ENCODE results near the gene OR8G1.
"Not testable (repeated sequence)": the region's sequence is repeated elsewhere in the genome, so short reads cannot be mapped to it uniquely, and the experiment has no call there.

Gene OR8G1

DNA sequence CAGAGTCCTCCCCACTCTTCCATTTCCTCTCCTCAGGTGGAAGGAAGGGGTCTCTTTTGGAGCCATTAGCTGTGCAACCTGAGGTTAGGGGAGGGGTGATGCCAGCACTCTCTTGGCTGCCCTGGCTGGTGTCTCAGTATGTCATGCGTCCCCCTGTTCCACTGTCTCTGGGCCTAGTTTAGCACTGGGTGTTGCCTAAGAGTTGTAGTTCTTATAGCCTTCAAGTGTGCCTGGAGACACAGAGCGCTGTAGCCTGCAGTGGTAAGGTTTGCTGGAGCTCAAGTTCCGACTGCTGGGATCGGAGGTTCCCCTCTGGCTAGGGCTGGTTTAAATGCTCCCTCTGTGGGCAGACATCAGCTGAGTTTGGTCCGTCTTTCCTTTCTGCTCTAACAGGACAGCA is 36.9 kb upstream of the OR8G1 start:
- H3K9me3 ChIP-seq (ENCODE audit: control insufficient read depth, insufficient read depth, low read length) = no peaks in the 10 kb centered on the region
- no peaks in the 10 kb centered on the region for H3K4me1 ChIP-seq (ENCODE audit: control insufficient read depth, insufficient read depth, low read length)
- H3K4me3 ChIP-seq (ENCODE audit: low read length) = no peak overlapping the region
- WGBS (ENCODE audit: insufficient coverage, insufficient read length) = no CpG with 5 or more reads among the region's 5 CpGs
- H3K27me3 ChIP-seq (ENCODE audit: control insufficient read depth, insufficient read depth, low read length) = no peaks in the 10 kb centered on the region
- no peaks in the 10 kb centered on the region; the same call in 1 of the 2 replicates for H3K36me3 ChIP-seq (ENCODE audit: control insufficient read depth, insufficient read depth, low read length)
- no peak overlapping the region for H3K27ac ChIP-seq (ENCODE audit: low read length)
- no peak for DNase-seq (ENCODE audit: low read depth, low spot score)

DNA sequence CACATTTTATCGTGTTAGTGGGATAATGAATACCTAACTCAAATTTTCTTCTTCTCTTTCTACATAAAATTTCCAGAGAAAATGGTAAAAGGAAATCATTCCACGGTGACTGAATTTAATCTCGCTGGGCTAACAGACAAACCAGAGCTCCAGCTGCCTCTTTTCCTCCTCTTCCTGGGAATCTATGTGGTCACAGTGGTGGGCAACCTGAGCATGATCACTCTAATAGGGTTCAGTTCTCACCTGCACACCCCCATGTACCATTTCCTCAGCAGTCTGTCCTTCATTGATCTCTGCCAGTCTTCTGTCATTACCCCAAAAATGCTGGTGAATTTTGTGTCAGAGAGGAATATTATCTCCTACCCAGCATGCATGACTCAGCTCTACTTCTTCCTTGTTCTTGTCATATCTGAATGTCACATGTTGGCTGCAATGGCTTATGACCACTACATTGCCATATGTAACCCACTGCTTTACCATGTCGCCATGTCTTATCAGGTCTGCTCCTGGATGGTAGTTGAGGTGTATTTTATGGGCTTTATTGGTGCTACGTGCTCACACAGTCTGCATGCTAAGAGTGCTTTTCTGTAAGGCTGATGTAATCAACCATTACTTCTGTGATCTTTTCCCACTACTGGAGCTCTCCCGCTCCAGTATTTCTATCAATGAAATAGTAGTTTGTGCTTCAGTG is 33.6 kb upstream of the OR8G1 start:
- no peaks in the 10 kb centered on the region; the same call in 1 of the 2 replicates for H3K36me3 ChIP-seq (ENCODE audit: control insufficient read depth, insufficient read depth, low read length)
- no peak overlapping the region for H3K4me3 ChIP-seq (ENCODE audit: low read length)
- no peak overlapping the region for H3K27ac ChIP-seq (ENCODE audit: low read length)
- no peaks in the 10 kb centered on the region for H3K4me1 ChIP-seq (ENCODE audit: control insufficient read depth, insufficient read depth, low read length)
- DNase-seq (ENCODE audit: low read depth, low spot score) = no peak
- H3K27me3 ChIP-seq (ENCODE audit: control insufficient read depth, insufficient read depth, low read length) = no peaks in the 10 kb centered on the region
- WGBS (ENCODE audit: insufficient coverage, insufficient read length) = no CpG with 5 or more reads among the region's 6 CpGs
- no peaks in the 10 kb centered on the region for H3K9me3 ChIP-seq (ENCODE audit: control insufficient read depth, insufficient read depth, low read length)

DNA sequence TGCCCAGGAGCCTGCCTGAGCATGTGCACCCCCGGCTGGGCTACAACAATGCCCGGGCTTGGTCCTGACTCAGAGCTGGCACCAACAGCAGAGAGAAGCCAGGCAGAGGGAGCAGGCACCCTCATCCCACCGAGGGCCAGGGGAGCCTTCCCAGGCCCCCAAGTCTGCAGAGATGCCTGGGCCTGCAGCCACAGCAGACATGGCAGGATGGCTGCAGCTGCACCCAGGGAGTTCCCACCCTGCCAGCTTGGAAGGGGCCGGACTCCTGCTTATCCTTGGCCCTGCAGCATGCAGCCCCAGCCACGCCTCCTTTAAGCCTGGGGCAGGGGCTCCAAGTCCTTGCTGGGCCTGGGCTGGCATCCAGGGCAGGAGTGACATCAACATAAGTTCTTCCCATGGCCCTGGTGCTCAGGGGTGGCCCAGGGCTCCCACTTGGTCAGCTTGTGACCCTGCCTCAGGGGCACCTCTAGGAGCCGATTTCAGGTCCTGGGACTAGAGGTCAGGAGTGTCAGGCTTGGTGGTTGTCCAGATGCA is 31.0 kb upstream of the OR8G1 start:
- no peak for DNase-seq (ENCODE audit: low read depth, low spot score)
- WGBS (ENCODE audit: insufficient coverage, insufficient read length) = no CpG with 5 or more reads among the region's 6 CpGs

DNA sequence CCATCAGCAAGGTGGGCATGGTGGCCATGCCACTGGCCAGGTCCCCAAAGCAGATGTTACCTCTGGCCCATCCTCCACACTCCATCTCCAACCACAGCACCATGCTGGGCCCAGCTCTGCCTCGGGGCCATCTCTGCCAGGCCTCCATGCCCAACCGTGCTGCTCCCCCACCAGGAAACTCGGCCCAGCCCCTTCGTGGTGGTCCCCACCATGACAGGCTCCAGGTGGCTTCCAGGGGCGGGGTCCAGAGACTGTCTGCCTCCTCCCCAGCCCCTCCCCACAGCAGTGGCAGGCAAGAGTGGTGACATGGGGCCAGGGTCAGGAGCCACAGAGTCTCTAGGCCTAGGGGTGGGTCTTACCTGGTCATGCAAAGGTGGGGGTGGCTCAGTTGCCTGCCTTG is 30.5 kb upstream of the OR8G1 start:
- no CpG with 5 or more reads among the region's 5 CpGs for WGBS (ENCODE audit: insufficient coverage, insufficient read length)
- Histone ChIP-seq H3K9me3 (ENCODE audit: control insufficient read depth, insufficient read depth, low read length) (no peaks in the 10 kb centered on the region), H3K36me3 (ENCODE audit: control insufficient read depth, insufficient read depth, low read length) (no peaks in the 10 kb centered on the region; the same call in 1 of the 2 replicates), H3K27ac (ENCODE audit: low read length) (no peak overlapping the region), H3K4me1 (ENCODE audit: control insufficient read depth, insufficient read depth, low read length) (no peaks in the 10 kb centered on the region), H3K4me3 (ENCODE audit: low read length) (no peak overlapping the region), H3K27me3 (ENCODE audit: control insufficient read depth, insufficient read depth, low read length) (no peaks in the 10 kb centered on the region)
- DNase-seq (ENCODE audit: low read depth, low spot score) = no peak

More for the DNA sequence above, 31.0 kb upstream of the OR8G1 start:
- H3K36me3 ChIP-seq (ENCODE audit: control insufficient read depth, insufficient read depth, low read length) = no peaks in the 10 kb centered on the region; the same call in 1 of the 2 replicates
- H3K4me1 ChIP-seq (ENCODE audit: control insufficient read depth, insufficient read depth, low read length) = no peaks in the 10 kb centered on the region
- no peak overlapping the region for H3K27ac ChIP-seq (ENCODE audit: low read length)
- no peaks in the 10 kb centered on the region for H3K9me3 ChIP-seq (ENCODE audit: control insufficient read depth, insufficient read depth, low read length)
- H3K27me3 ChIP-seq (ENCODE audit: control insufficient read depth, insufficient read depth, low read length) = no peaks in the 10 kb centered on the region
- no peak overlapping the region for H3K4me3 ChIP-seq (ENCODE audit: low read length)

DNA sequence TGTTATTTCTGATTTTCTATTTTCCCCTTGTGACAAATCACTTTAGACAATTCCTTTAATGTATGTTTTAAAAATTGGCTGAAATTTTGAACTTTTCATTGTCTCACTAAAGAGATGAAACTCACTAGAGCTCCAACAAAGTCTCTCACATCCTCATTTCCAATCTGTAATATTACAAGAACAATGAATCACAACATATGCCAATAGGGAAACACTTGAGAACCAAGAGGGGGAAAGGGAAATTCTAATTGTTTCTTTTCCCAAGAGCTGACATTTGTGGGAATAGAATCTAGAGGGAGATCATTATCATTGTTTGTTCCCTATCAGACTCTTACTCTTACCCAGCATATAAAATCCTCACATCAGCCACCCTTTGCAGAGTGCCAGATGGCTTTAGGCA is 29.6 kb upstream of the OR8G1 start:
- H3K36me3 ChIP-seq (ENCODE audit: control insufficient read depth, insufficient read depth, low read length) = no peaks in the 10 kb centered on the region; the same call in 1 of the 2 replicates
- no peaks in the 10 kb centered on the region for H3K27me3 ChIP-seq (ENCODE audit: control insufficient read depth, insufficient read depth, low read length)
- DNase-seq (ENCODE audit: low read depth, low spot score) = no peak
- no peak overlapping the region for H3K4me3 ChIP-seq (ENCODE audit: low read length)
- no peaks in the 10 kb centered on the region for H3K4me1 ChIP-seq (ENCODE audit: control insufficient read depth, insufficient read depth, low read length)
- no peaks in the 10 kb centered on the region for H3K9me3 ChIP-seq (ENCODE audit: control insufficient read depth, insufficient read depth, low read length)
- no peak overlapping the region for H3K27ac ChIP-seq (ENCODE audit: low read length)

DNA sequence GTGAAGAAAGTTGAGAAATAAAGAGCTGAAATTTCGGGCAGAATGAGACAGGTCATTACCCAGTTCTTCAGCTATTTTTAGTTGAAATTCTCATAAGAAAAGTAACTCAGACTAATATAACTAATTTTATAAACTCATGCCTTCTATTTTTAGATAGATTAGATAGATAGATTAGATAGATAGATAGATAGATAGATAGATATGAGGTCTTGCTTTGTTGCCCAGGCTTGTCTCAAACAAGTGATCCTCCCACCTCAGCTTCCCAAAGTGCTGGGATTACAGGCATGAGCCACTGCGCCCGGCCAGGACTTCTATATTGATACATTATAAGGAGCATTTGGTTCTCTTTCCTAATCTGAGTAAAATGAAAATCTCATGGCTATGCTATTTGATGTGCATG is 26.9 kb upstream of the OR8G1 start:
- Histone ChIP-seq H3K4me3 (ENCODE audit: low read length) (no peak overlapping the region), H3K4me1 (ENCODE audit: control insufficient read depth, insufficient read depth, low read length) (no peaks in the 10 kb centered on the region), H3K27ac (ENCODE audit: low read length) (no peak overlapping the region), H3K27me3 (ENCODE audit: control insufficient read depth, insufficient read depth, low read length) (no peaks in the 10 kb centered on the region), H3K36me3 (ENCODE audit: control insufficient read depth, insufficient read depth, low read length) (no peaks in the 10 kb centered on the region), H3K9me3 (ENCODE audit: control insufficient read depth, insufficient read depth, low read length) (no peaks in the 10 kb centered on the region)
- WGBS (ENCODE audit: insufficient coverage, insufficient read length) = no CpG with 5 or more reads among the region's 3 CpGs
- DNase-seq (ENCODE audit: low read depth, low spot score) = no peak

DNA sequence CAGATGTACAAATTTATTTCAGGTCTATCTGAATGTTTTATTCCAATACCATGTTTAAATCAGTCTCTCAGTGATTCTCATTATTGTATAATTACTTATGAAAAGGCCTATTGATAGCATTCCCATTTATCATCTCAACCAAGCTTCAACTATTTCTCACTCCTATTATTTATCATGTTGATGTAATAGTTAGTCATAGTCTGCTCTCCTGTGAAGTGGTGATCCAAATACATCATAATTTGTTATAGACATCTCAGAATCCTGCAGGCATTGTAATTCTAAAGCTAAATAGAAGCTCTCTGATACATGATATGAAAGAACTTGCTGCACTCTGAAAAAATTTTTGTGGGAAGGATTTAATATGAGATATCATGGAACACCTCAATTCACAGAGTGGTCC is 21.8 kb upstream of the OR8G1 start:
- no peak for DNase-seq (ENCODE audit: low read depth, low spot score)
- Histone ChIP-seq H3K4me1 (ENCODE audit: control insufficient read depth, insufficient read depth, low read length) (no peaks in the 10 kb centered on the region), H3K27ac (ENCODE audit: low read length) (no peak overlapping the region), H3K9me3 (ENCODE audit: control insufficient read depth, insufficient read depth, low read length) (no peaks in the 10 kb centered on the region), H3K27me3 (ENCODE audit: control insufficient read depth, insufficient read depth, low read length) (no peaks in the 10 kb centered on the region), H3K36me3 (ENCODE audit: control insufficient read depth, insufficient read depth, low read length) (no peaks in the 10 kb centered on the region), H3K4me3 (ENCODE audit: low read length) (no peak overlapping the region)

DNA sequence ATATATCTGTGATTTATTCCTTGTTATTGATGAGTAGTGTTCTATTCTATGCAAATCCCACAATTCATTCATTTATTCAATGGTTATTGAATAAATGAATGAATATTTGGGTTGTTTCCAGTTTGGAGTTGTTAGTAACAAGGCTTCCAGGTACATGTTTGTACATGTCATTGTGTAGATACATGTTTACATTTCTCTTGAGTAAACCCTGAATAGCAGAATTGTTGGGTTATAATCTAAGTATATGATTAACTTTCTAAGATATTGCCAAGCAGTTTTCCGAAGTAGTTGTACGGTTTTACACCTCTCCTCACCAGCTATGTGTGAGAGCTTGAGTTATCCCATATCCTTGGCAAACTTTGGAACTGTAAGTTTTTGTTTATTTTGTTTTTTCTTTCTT is 18.5 kb upstream of the OR8G1 start:
- no peaks in the 10 kb centered on the region for H3K9me3 ChIP-seq (ENCODE audit: control insufficient read depth, insufficient read depth, low read length)
- H3K27ac ChIP-seq (ENCODE audit: low read length) = no peak overlapping the region
- no peaks in the 10 kb centered on the region for H3K36me3 ChIP-seq (ENCODE audit: control insufficient read depth, insufficient read depth, low read length)
- no peak for DNase-seq (ENCODE audit: low read depth, low spot score)
- no peak overlapping the region for H3K4me3 ChIP-seq (ENCODE audit: low read length)
- no CpG with 5 or more reads among the region's 2 CpGs for WGBS (ENCODE audit: insufficient coverage, insufficient read length)
- H3K4me1 ChIP-seq (ENCODE audit: control insufficient read depth, insufficient read depth, low read length) = no peaks in the 10 kb centered on the region
- no peaks in the 10 kb centered on the region for H3K27me3 ChIP-seq (ENCODE audit: control insufficient read depth, insufficient read depth, low read length)

DNA sequence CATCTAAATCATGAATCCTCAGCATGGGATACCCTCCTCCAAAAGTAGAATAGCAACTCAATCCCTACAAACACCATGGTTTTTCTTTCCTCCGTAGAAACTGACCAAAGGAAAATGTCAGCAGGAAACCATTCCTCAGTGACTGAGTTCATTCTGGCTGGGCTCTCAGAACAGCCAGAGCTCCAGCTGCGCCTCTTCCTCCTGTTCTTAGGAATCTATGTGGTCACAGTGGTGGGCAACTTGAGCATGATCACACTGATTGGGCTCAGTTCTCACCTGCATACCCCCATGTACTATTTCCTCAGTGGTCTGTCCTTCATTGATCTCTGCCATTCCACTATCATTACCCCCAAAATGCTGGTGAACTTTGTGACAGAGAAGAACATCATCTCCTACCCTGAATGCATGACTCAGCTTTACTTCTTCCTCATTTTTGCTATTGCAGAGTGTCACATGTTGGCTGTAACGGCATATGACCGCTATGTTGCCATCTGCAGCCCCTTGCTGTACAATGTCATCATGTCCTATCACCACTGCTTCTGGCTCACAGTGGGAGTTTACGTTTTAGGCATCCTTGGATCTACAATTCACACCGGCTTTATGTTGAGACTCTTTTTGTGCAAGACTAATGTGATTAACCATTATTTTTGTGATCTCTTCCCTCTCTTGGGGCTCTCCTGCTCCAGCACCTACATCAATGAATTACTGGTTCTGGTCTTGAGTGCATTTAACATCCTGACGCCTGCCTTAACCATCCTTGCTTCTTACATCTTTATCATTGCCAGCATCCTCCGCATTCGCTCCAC is 16.1 kb upstream of the OR8G1 start:
- DNase-seq (ENCODE audit: low read depth, low spot score) = not testable (repeated sequence)

DNA sequence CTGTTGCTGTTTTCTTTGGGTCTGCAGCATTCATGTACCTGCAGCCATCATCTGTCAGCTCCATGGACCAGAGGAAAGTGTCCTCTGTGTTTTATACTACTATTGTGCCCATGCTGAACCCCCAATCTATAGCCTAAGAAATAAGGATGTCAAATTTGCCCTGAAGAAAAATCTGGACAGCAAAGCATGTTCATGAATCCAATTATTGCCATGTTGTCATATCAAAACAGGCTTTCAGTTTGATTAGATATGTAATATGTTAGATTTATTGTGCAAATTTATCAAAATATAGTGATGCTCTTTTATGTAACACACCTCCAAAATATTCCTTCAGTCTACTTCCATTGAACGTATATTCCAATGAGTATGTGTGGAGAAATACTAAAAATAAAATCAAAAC is 15.4 kb upstream of the OR8G1 start:
- H3K36me3 ChIP-seq (ENCODE audit: control insufficient read depth, insufficient read depth, low read length) = no peaks in the 10 kb centered on the region
- H3K27me3 ChIP-seq (ENCODE audit: control insufficient read depth, insufficient read depth, low read length) = no peaks in the 10 kb centered on the region
- WGBS (ENCODE audit: insufficient coverage, insufficient read length) = no CpG with 5 or more reads among the region's 1 CpG
- no peak overlapping the region for H3K27ac ChIP-seq (ENCODE audit: low read length)
- H3K9me3 ChIP-seq (ENCODE audit: control insufficient read depth, insufficient read depth, low read length) = no peaks in the 10 kb centered on the region
- H3K4me3 ChIP-seq (ENCODE audit: low read length) = no peak overlapping the region
- H3K4me1 ChIP-seq (ENCODE audit: control insufficient read depth, insufficient read depth, low read length) = no peaks in the 10 kb centered on the region
- DNase-seq (ENCODE audit: low read depth, low spot score) = no peak

More for the DNA sequence above, 16.1 kb upstream of the OR8G1 start:
- H3K4me3 ChIP-seq (ENCODE audit: low read length); H3K27me3 ChIP-seq (ENCODE audit: control insufficient read depth, insufficient read depth, low read length); H3K9me3 ChIP-seq (ENCODE audit: control insufficient read depth, insufficient read depth, low read length); H3K4me1 ChIP-seq (ENCODE audit: control insufficient read depth, insufficient read depth, low read length); H3K36me3 ChIP-seq (ENCODE audit: control insufficient read depth, insufficient read depth, low read length); H3K27ac ChIP-seq (ENCODE audit: low read length): not testable (repeated sequence)
- WGBS (ENCODE audit: insufficient coverage, insufficient read length) = no CpG with 5 or more reads among the region's 9 CpGs

Measured in iPS DF 6.9 (cell line).